H9 (cell line): Measurements from ENCODE around the gene SH3BP2. TPM values are rescaled to one million over a fixed set of nuclear protein-coding genes. Genes with fewer than 3 reads are reported as not detected.

Source experiments
- DNase-seq: peaks from one replicate; pipeline ENCODE4 v3.0.0-alpha.2; 2017
- H2AFZ ChIP-seq: one replicate; pipeline ENCODE4 v1.6.1; 2013; ENCODE audit warnings: mild to moderate bottlenecking, low read length, control low read depth, moderate library complexity
- H2AK5ac ChIP-seq: 2 replicates; pipeline ENCODE4 v1.6.1; 2013; ENCODE audit warnings: low read length, control low read depth, mixed read lengths; ENCODE audit not compliant: insufficient read length
- H2BK120ac ChIP-seq: one replicate; pipeline ENCODE4 v1.6.1; 2013; ENCODE audit warnings: low read depth, mild to moderate bottlenecking, low read length, control low read depth, inconsistent platforms; ENCODE audit not compliant: poor library complexity, severe bottlenecking
- H2BK12ac ChIP-seq: 2 replicates; pipeline ENCODE4 v1.6.1; 2013; ENCODE audit warnings: low read length, control low read depth, mixed read lengths, low read depth; ENCODE audit not compliant: insufficient read length
- H2BK15ac ChIP-seq: 2 replicates; pipeline ENCODE4 v1.6.1; 2013; ENCODE audit warnings: low read depth, low read length, control low read depth
- H2BK20ac ChIP-seq: one replicate; pipeline ENCODE4 v1.6.1; 2013; ENCODE audit warnings: low read depth, mild to moderate bottlenecking, low read length, control low read depth, inconsistent platforms; ENCODE audit not compliant: poor library complexity, severe bottlenecking
- H2BK5ac ChIP-seq: 2 replicates; pipeline ENCODE4 v1.6.1; 2013; ENCODE audit warnings: low read length, control low read depth, mixed read lengths; ENCODE audit not compliant: insufficient read length
- H3K14ac ChIP-seq: 2 replicates; pipeline ENCODE4 v1.6.1; 2013; ENCODE audit warnings: low read length, control low read depth; ENCODE audit not compliant: insufficient read depth
- H3K18ac ChIP-seq: 2 replicates; pipeline ENCODE4 v1.6.1; 2013; ENCODE audit warnings: low read depth, mild to moderate bottlenecking, mixed read lengths, low read length, control low read depth; ENCODE audit not compliant: insufficient read length
- H3K23ac ChIP-seq: 2 replicates; pipeline ENCODE4 v1.6.1; 2013; ENCODE audit warnings: low read length, control low read depth, mixed read lengths, low read depth; ENCODE audit not compliant: insufficient read length
- H3K23me2 ChIP-seq: 2 replicates; pipeline ENCODE4 v1.6.1; 2013; ENCODE audit warnings: low read depth, mild to moderate bottlenecking, mixed read lengths, low read length, control low read depth; ENCODE audit not compliant: insufficient read length, poor library complexity, severe bottlenecking
- H3K27ac ChIP-seq: 2 replicates; pipeline ENCODE4 v1.5.1; 2013; ENCODE audit warnings: low read length, control low read depth, mixed read lengths, low read depth; ENCODE audit not compliant: insufficient read length
- H3K27me3 ChIP-seq: 2 replicates; pipeline ENCODE4 v1.6.1; 2013; ENCODE audit warnings: low read length, control low read depth, inconsistent platforms; ENCODE audit not compliant: insufficient read depth
- H3K4ac ChIP-seq: 2 replicates; pipeline ENCODE4 v1.6.1; 2013; ENCODE audit warnings: low read depth, mild to moderate bottlenecking, control low read depth, inconsistent platforms, low read length, moderate library complexity
- H3K4me1 ChIP-seq: 2 replicates; pipeline ENCODE4 v1.6.1; 2013; ENCODE audit warnings: low read length, control low read depth, inconsistent platforms; ENCODE audit not compliant: insufficient read depth
- H3K4me2 ChIP-seq: 2 replicates; pipeline ENCODE4 v1.6.1; 2013; ENCODE audit warnings: low read length, control low read depth, mixed read lengths; ENCODE audit not compliant: insufficient read length, insufficient read depth
- H3K56ac ChIP-seq: 2 replicates; pipeline ENCODE4 v1.6.1; 2013; ENCODE audit warnings: low read depth, mild to moderate bottlenecking, mixed read lengths, low read length, control low read depth; ENCODE audit not compliant: insufficient read length
- H3K79me1 ChIP-seq: 2 replicates; pipeline ENCODE4 v1.6.1; 2013; ENCODE audit warnings: low read depth, mild to moderate bottlenecking, moderate library complexity, low read length, control low read depth, inconsistent platforms; ENCODE audit not compliant: insufficient read depth, poor library complexity, severe bottlenecking
- H3K79me2 ChIP-seq: 2 replicates; pipeline ENCODE4 v1.6.1; 2013; ENCODE audit warnings: low read length, control low read depth, inconsistent platforms; ENCODE audit not compliant: insufficient read depth
- H3K9ac ChIP-seq: 2 replicates; pipeline ENCODE4 v1.6.1; 2013; ENCODE audit warnings: low read length, control low read depth, mixed read lengths; ENCODE audit not compliant: insufficient read length; ENCODE audit errors: extremely low read depth
- H3K9me3 ChIP-seq: one replicate; pipeline ENCODE4 v1.6.1; 2013; ENCODE audit warnings: low read depth, low read length, inconsistent platforms; ENCODE audit not compliant: control insufficient read depth
- H3T11ph ChIP-seq: one replicate; pipeline ENCODE4 v1.6.1; 2013; ENCODE audit warnings: mild to moderate bottlenecking, low read length, control low read depth, inconsistent platforms
- H4K20me1 ChIP-seq: one replicate; pipeline ENCODE4 v1.6.1; 2013; ENCODE audit not compliant: control insufficient read depth, insufficient read length, insufficient read depth
- H4K5ac ChIP-seq: 2 replicates; pipeline ENCODE4 v1.6.1; 2013; ENCODE audit warnings: low read depth, mild to moderate bottlenecking, mixed read lengths, low read length, control low read depth; ENCODE audit not compliant: insufficient read length
- H4K8ac ChIP-seq: replicated peaks from 2 replicates; pipeline ENCODE4 v1.6.1; 2013; ENCODE audit warnings: low read length, control low read depth, mixed read lengths, low read depth; ENCODE audit not compliant: insufficient read length
- H4K91ac ChIP-seq: 2 replicates; pipeline ENCODE4 v1.6.1; 2013; ENCODE audit warnings: low read depth, mild to moderate bottlenecking, moderate library complexity, mixed read lengths, low read length, control low read depth; ENCODE audit not compliant: insufficient read length
- H3K27ac Mint-ChIP-seq, 3 experiments: 2 replicates in 2 of 3; 3 replicates in 1 of 3; pipeline ENCODE4 v1.8.0; 2020 to 2021; ENCODE audit warnings: mixed read lengths in 3 of 3, mild to moderate bottlenecking in 1 of 3, moderate library complexity in 1 of 3
- H3K27me3 Mint-ChIP-seq: 2 replicates; pipeline ENCODE4 v1.8.0; 2021; ENCODE audit warnings: low read depth, mild to moderate bottlenecking, moderate library complexity, mixed read lengths
- H3K36me3 Mint-ChIP-seq, 3 experiments: 2 replicates in 2 of 3; 3 replicates in 1 of 3; pipeline ENCODE4 v1.8.0; 2020 to 2021; ENCODE audit warnings: low read depth in 3 of 3, mixed read lengths in 3 of 3; ENCODE audit not compliant: insufficient read depth in 1 of 3
- H3K4me1 Mint-ChIP-seq, 2 experiments: 2 replicates each; pipeline ENCODE4 v1.8.0; 2020; ENCODE audit warnings: mixed read lengths in 2 of 2
- H3K4me3 Mint-ChIP-seq, 2 experiments: 2 replicates in 1 of 2; 3 replicates in 1 of 2; pipeline ENCODE4 v1.8.0; 2020 to 2021; ENCODE audit warnings: mild to moderate bottlenecking in 2 of 2, mixed read lengths in 2 of 2, moderate library complexity in 1 of 2
- H3K9me3 Mint-ChIP-seq, 2 experiments: 2 replicates in 1 of 2; 3 replicates in 1 of 2; pipeline ENCODE4 v1.8.0; 2020; ENCODE audit warnings: mild to moderate bottlenecking in 2 of 2, mixed read lengths in 2 of 2, moderate library complexity in 1 of 2
- CTCF ChIP-seq: fragments of 200-600 bp; sonication (generic); conservative IDR thresholded peaks from 3 replicates; pipeline ENCODE4 v1.8.0; 2021; ENCODE audit warnings: antibody characterized with exemption, mild to moderate bottlenecking
- WGBS: extraction: QIAGEN DNeasy Blood & Tissue Kit; methylation state at CpG from one replicate; pipeline ENCODE4 v1.1.7; 2013; ENCODE audit warnings: missing lambda C conversion rate, low lambda C conversion rate, mixed read lengths; ENCODE audit not compliant: insufficient read length; ENCODE audit errors: extremely low coverage; 5-methylcytosine and 5-hydroxymethylcytosine counted together
- total RNA-seq: library from RNA; stranded (reverse); gene quantifications from 2 replicates; pipeline ENCODE4 v1.2.1, GENCODE V29; 2021

SH3BP2 gene
- total RNA-seq, 1 experiment from 2014 or later: 37.6 TPM

DNA sequence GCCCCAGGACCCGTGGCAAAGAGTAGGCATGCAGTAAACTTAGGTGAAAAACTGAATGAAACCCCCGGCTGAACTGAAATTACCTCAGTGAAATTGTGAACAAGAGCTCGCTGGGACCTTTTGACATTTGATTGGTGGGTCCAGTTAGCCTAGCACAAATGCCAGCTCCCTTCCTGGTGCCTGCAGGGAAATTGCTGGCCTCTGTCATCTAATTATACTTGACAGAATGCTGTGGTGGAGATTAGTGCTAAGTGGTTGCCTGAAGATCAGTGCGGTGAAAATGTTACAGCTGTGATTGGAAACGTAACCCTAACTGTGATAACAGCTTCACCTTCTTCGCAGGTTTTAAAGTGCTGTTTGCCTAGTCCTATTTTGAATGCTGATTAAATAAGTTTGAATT is 93.7 kb downstream of the SH3BP2 start:
- Histone ChIP-seq H2BK20ac (no peak overlapping the region), H3K4me1 (peaks cover 3% of the 10 kb centered on the region; the same call in 1 of the 2 replicates), H4K5ac (no peak overlapping the region), H3K27ac (no peak overlapping the region), H4K8ac (no peak overlapping the region), H4K91ac (no peak overlapping the region), H3K18ac (no peak overlapping the region), H3K23ac (no peak overlapping the region), H3K4me2 (no peak overlapping the region), H4K20me1 (no peaks in the 10 kb centered on the region), H3K27me3 (no peaks in the 10 kb centered on the region), H3K9ac (no peak overlapping the region), H3K4ac (no peak overlapping the region), H3T11ph (no peak overlapping the region), H3K79me1 (no peaks in the 10 kb centered on the region), H2BK12ac (no peak overlapping the region), H3K79me2 (no peaks in the 10 kb centered on the region; the same call in 1 of the 2 replicates), H3K14ac (no peak overlapping the region), H2AK5ac (no peak overlapping the region), H3K23me2 (no peaks in the 10 kb centered on the region), H2BK15ac (no peak overlapping the region), H2AFZ (no peak overlapping the region), H2BK120ac (no peak overlapping the region), H2BK5ac (no peak overlapping the region), H3K56ac (no peak overlapping the region), H3K9me3 (no peaks in the 10 kb centered on the region)
- TF ChIP-seq CTCF: no peak
- Mint-ChIP-seq H3K4me3 (no peak overlapping the region), H3K36me3 (peaks cover 22 to 49% (median 42%) of the 10 kb centered on the region in 3 experiments; a peak in 6 of 7 replicates), H3K9me3 (no peaks in the 10 kb centered on the region), H3K27ac (no peak overlapping the region), H3K27me3 (no peaks in the 10 kb centered on the region), H3K4me1 (peaks cover 12 to 14% of the 10 kb centered on the region in 2 experiments)
- WGBS: no CpG with 5 or more reads among the region's 6 CpGs
- no peak for DNase-seq
